ENCODE results near the gene VPS13A.

Gene VPS13A

DNA sequence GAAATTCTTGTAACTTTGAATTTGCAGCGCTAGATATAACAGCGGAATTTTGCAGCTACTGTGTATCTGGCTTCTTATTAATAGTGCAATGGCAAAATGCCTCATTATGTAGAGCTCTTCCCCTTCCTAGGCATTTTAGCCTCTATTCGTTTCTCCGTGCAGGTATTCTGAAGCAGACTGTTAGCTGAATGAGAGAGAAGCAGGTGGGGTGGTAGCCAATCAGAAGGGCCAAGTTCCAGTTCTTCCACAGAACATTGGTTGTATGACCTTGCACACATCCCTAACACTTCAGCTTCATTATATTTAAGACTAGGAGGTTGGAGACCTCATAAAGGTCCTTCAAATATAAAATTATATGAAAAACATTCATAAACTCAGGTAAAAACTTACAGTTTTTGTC is 1.2 kb upstream of the VPS13A start:
- Histone ChIP-seq H3K36me3 (ENCODE audit: control insufficient read depth, insufficient read depth, low read length) (no peaks in the 10 kb centered on the region), H3K27me3 (replicated peaks; ENCODE audit: control insufficient read depth, insufficient read depth, low read length) (no peaks in the 10 kb centered on the region), H3K4me3 (replicated peaks; ENCODE audit: low read depth, low read length) (no peak overlapping the region)
- TF ChIP-seq, protein P1, sequence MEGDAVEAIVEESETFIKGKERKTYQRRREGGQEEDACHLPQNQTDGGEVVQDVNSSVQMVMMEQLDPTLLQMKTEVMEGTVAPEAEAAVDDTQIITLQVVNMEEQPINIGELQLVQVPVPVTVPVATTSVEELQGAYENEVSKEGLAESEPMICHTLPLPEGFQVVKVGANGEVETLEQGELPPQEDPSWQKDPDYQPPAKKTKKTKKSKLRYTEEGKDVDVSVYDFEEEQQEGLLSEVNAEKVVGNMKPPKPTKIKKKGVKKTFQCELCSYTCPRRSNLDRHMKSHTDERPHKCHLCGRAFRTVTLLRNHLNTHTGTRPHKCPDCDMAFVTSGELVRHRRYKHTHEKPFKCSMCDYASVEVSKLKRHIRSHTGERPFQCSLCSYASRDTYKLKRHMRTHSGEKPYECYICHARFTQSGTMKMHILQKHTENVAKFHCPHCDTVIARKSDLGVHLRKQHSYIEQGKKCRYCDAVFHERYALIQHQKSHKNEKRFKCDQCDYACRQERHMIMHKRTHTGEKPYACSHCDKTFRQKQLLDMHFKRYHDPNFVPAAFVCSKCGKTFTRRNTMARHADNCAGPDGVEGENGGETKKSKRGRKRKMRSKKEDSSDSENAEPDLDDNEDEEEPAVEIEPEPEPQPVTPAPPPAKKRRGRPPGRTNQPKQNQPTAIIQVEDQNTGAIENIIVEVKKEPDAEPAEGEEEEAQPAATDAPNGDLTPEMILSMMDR (IDR thresholded peaks at IDR 0.05; ENCODE audit: insufficient read depth, low read length, poor library complexity, severe bottlenecking), result no peak
- no peak for DNase-seq (ENCODE audit: extremely low read depth, insufficient read length)

DNA sequence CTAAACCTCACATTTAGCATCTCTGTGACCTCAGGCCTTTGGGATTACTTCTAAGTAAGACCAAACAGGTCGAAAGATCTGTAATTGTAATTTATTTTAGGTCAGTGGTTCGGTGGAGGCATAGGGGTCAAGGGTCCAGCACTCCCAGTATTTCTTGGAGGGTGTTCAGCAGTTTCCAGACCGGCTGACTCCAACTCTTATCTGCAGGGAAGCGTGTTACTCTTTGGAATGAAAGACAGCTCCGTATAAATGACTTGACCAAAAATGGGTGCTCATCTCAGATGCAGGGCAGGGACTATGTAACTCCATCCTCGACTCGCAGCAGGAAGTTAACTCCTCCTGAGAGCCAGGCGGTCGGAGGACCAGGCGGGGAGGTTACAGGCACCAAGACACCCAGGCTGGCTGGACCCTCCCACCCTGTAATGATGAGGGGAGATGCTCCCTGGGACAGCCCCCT is 620 bp upstream of the VPS13A start:
- H3K4me3 ChIP-seq (replicated peaks; ENCODE audit: low read depth, low read length), result peak overlapping the region; percentile 86
- H3K36me3 ChIP-seq (ENCODE audit: control insufficient read depth, insufficient read depth, low read length), result no peaks in the 10 kb centered on the region
- TF ChIP-seq, protein P1 (IDR thresholded peaks at IDR 0.05; ENCODE audit: insufficient read depth, low read length, poor library complexity, severe bottlenecking), result no peak
- no peak for DNase-seq (ENCODE audit: extremely low read depth, insufficient read length)
- no peaks in the 10 kb centered on the region for H3K27me3 ChIP-seq (replicated peaks; ENCODE audit: control insufficient read depth, insufficient read depth, low read length)

DNA sequence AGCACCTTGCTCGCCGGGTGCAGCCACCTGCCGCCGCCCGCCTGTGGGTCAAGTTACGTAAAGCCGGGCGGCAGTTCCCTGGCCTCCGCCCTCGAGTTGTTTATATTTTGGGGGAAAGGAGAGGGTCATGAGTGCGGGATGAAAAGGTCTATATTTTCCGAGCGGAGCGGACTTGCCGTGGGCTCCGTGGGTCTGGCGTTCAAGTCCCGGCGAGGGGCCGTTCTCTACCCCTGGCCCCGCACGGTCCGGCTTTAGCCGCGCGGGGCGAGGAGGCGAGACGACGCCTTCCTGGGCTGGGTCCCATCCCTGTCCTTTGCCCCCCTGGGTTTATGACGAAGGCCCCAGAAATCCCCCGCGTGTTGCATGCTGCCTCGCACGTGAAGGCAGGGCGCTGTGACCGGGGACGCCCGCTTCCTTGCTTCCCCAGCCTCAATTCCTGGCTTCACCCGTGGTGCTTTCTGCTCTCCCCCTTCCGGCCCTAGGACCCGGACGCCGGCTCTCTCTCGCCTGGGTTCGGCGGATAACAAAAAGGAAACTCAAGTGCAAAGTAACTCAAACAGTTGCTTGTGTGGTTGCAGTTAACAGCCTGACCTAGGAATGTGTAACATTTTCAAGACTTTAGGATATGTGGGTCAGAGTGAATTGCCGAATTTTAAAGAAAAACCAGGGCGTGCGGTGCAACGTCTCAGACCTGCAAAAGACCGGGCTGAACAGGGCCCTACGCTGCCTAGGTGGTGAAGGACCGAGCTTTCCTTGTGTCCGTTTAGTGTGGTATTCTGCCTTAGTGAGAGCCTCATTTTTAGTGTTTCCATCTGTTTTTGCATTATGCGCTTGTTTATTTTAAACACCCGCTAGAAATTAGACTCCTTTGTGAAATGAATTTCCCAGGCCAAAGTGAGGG is 810 bp downstream of the VPS13A start:
- TF ChIP-seq, protein P1 (IDR thresholded peaks at IDR 0.05; ENCODE audit: insufficient read depth, low read length, poor library complexity, severe bottlenecking), result no peak
- H3K27me3 ChIP-seq (replicated peaks; ENCODE audit: control insufficient read depth, insufficient read depth, low read length), result no peaks in the 10 kb centered on the region
- peak overlapping the region; percentile 86 for H3K4me3 ChIP-seq (replicated peaks; ENCODE audit: low read depth, low read length)
- DNase-seq (ENCODE audit: extremely low read depth, insufficient read length), result peak; percentile 74
- no peaks in the 10 kb centered on the region for H3K36me3 ChIP-seq (ENCODE audit: control insufficient read depth, insufficient read depth, low read length)

DNA sequence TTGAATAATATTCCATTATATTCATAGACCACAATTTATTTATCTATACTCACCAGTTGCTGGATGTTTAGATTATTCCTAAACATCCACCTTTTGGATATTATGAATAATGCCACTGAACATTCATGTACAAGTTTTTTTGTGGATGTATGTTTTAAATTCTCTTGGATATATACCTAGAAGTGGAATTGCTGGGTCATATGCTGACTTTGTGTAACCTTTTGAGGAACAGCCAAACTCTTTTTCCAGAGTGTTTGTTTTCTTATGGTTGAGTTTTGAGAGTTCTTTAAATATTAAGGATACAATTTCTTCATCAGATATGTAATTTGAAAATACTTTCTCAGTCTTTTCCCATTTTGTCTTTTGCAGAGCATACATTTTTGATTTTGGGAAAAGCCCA is 2.7 kb downstream of the VPS13A start:
- DNase-seq (ENCODE audit: extremely low read depth, insufficient read length), result no peak
- no peak overlapping the region for H3K4me3 ChIP-seq (replicated peaks; ENCODE audit: low read depth, low read length)
- TF ChIP-seq, protein P1 (IDR thresholded peaks at IDR 0.05; ENCODE audit: insufficient read depth, low read length, poor library complexity, severe bottlenecking), result no peak

DNA sequence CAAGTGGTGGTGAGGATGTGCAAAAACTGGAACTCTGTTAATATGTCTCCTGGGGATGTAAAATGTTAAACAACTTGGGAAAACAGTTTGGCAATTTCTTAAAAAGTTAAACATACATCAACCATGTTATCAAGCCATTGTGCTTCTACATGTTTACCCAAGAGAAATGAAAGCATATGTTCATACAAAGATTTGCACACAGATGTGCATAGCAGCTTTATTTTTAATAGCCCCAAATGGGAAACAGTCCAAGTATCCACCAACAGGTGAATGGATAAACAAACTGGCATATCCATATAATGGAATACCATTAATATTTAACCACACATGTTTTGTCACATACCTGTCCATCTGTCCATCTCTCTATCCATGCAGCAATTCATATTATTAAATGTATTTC is 6.2 kb downstream of the VPS13A start:
- TF ChIP-seq, protein P1 (IDR thresholded peaks at IDR 0.05; ENCODE audit: insufficient read depth, low read length, poor library complexity, severe bottlenecking), result no peak
- Histone ChIP-seq H3K27me3 (replicated peaks; ENCODE audit: control insufficient read depth, insufficient read depth, low read length) (no peaks in the 10 kb centered on the region), H3K4me3 (replicated peaks; ENCODE audit: low read depth, low read length) (no peak overlapping the region), H3K36me3 (ENCODE audit: control insufficient read depth, insufficient read depth, low read length) (no peaks in the 10 kb centered on the region)
- no peak for DNase-seq (ENCODE audit: extremely low read depth, insufficient read length)

More for the DNA sequence above, 2.7 kb downstream of the VPS13A start:
- Histone ChIP-seq H3K27me3 (replicated peaks; ENCODE audit: control insufficient read depth, insufficient read depth, low read length) (no peaks in the 10 kb centered on the region), H3K36me3 (ENCODE audit: control insufficient read depth, insufficient read depth, low read length) (no peaks in the 10 kb centered on the region)
